NCI-H1417 (cell line): ENCODE measurements around the gene UBAC1.
"Not testable (repeated sequence)": the region's sequence is repeated elsewhere in the genome, so short reads cannot be mapped to it uniquely, and the experiment has no call there.

ENCODE experiments used
- DNase-seq, 3 experiments: peaks; one replicate each; lab custom pipeline; 2025; lab: John Stamatoyannopoulos, UW

UBAC1 gene

GRCh38 chr9:135978642-135979546 is 17.7 kb upstream of the UBAC1 start:
- no peak for DNase-seq

- DNase-seq: no peak
Measured at GRCh38 chr9:135976944-135977343, 15.8 kb upstream of the UBAC1 start.

GRCh38 chr9:135976531-135976930 is 15.4 kb upstream of the UBAC1 start:
- no peak for DNase-seq

- DNase-seq: no peak
Measured at GRCh38 chr9:135975834-135976233, 14.7 kb upstream of the UBAC1 start.

- no peak for DNase-seq
Measured at GRCh38 chr9:135974220-135974573, 13.0 kb upstream of the UBAC1 start.

- peak; percentile 22 to 68 (median 54) for DNase-seq
Measured at GRCh38 chr9:135973277-135974219, 12.4 kb upstream of the UBAC1 start.

GRCh38 chr9:135971892-135972291 is 10.7 kb upstream of the UBAC1 start:
- DNase-seq: no peak

- no peak for DNase-seq
Measured at GRCh38 chr9:135971111-135971766, 10.1 kb upstream of the UBAC1 start.

GRCh38 chr9:135970128-135970815 is 9.1 kb upstream of the UBAC1 start:
- no peak for DNase-seq

- no peak for DNase-seq
Measured at GRCh38 chr9:135969064-135969683, 8.0 kb upstream of the UBAC1 start.

GRCh38 chr9:135968601-135969000 is 7.4 kb upstream of the UBAC1 start:
- no peak for DNase-seq

- no peak for DNase-seq
Measured at GRCh38 chr9:135968083-135968476, 6.9 kb upstream of the UBAC1 start.

- not testable (repeated sequence) for DNase-seq
Measured at GRCh38 chr9:135966916-135967260, 5.7 kb upstream of the UBAC1 start.

GRCh38 chr9:135965124-135965756 is 4.1 kb upstream of the UBAC1 start:
- DNase-seq: no peak

- no peak for DNase-seq
Measured at GRCh38 chr9:135963938-135964337, 2.8 kb upstream of the UBAC1 start.

- DNase-seq: no peak
Measured at GRCh38 chr9:135963338-135963737, 2.2 kb upstream of the UBAC1 start.

- DNase-seq: no peak
Measured at GRCh38 chr9:135962696-135963307, 1.6 kb upstream of the UBAC1 start.

GRCh38 chr9:135961811-135962695 is 880 bp upstream of the UBAC1 start:
- DNase-seq: peak in 2 of 3 experiments; percentile 53 to 67
